ENCODE results near the gene SNORC. TPM values are rescaled to one million over a fixed set of nuclear protein-coding genes. Genes with fewer than 3 reads are reported as not detected.

Gene SNORC
- total and polyA plus RNA-seq, 4 donors: 2.4 to 12.3 (median 6.6) TPM

DNA sequence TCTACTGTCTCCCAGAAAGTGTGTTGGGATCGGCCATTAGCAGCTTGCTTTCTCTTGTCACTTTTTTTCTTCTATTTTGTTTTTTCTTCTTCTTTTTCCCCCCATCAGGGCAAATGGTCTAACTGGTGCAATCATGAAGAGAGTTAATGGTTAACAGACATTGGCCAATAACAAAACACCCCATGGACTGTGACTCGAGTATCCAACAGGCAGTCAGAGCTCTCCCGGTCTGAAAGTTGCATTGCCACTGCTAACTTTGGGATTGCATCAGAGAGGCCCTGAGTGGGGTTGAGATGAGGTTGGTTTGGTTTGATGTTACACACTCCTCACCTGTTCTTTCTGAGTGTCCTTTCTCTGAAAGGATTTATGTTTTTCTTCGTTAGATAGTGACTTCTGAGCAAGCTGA is 12.9 kb upstream of the SNORC start (continued):
- TF ChIP-seq, protein P1, sequence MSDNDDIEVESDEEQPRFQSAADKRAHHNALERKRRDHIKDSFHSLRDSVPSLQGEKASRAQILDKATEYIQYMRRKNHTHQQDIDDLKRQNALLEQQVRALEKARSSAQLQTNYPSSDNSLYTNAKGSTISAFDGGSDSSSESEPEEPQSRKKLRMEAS (IDR thresholded peaks at IDR 0.05): peak; percentile 75
- peak; percentile 69 for TF ChIP-seq HNF4G (IDR thresholded peaks at IDR 0.05)
- TF ChIP-seq, protein P2, sequence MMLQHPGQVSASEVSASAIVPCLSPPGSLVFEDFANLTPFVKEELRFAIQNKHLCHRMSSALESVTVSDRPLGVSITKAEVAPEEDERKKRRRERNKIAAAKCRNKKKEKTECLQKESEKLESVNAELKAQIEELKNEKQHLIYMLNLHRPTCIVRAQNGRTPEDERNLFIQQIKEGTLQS (IDR thresholded peaks at IDR 0.05): peak; percentile 93
- TF ChIP-seq, protein P3, sequence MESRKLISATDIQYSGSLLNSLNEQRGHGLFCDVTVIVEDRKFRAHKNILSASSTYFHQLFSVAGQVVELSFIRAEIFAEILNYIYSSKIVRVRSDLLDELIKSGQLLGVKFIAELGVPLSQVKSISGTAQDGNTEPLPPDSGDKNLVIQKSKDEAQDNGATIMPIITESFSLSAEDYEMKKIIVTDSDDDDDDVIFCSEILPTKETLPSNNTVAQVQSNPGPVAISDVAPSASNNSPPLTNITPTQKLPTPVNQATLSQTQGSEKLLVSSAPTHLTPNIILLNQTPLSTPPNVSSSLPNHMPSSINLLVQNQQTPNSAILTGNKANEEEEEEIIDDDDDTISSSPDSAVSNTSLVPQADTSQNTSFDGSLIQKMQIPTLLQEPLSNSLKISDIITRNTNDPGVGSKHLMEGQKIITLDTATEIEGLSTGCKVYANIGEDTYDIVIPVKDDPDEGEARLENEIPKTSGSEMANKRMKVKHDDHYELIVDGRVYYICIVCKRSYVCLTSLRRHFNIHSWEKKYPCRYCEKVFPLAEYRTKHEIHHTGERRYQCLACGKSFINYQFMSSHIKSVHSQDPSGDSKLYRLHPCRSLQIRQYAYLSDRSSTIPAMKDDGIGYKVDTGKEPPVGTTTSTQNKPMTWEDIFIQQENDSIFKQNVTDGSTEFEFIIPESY (IDR thresholded peaks at IDR 0.05): peak; percentile 81

DNA sequence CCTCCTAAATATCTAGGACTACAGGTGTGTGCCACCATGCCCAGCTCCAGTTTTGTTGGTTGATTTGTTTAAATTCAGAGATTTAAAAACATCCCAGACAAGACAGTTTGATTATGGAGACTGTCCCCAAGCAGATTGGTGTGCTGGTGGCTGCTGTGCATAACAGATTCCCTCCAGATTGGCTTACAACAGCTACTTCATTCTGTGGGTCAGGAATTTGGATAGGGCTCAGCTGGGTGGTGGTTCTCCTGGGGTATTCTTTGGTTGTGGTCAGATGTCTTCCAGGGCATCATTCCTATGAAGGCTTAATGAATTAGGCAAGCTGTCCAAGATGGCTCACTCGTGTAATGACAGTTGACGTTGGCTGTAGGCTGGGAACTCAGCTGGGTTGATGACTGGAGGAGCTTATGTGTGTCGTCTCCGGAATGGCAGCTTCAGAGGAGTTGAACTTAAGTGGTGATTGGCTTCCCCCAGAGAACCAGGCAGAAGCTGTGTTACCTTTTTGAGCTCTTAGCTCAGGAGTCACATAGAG is 10.6 kb upstream of the SNORC start:
- H3K4me1 ChIP-seq (ENCODE audit: control insufficient read depth in 4 of 4, insufficient read depth in 4 of 4, low read length in 3 of 4): peaks cover 8 to 55% (median 36%) of the 10 kb centered on the region in 4 donors
- no peak overlapping the region for H3K4me3 ChIP-seq (ENCODE audit: low read depth in 1 of 3, low read length in 3 of 3)
- H3K27ac ChIP-seq (ENCODE audit: low read depth in 1 of 2, low read length in 2 of 2): peak overlapping the region; percentile 3 to 14
- no peaks in the 10 kb centered on the region for H3K9me3 ChIP-seq (ENCODE audit: control insufficient read depth in 4 of 4, low read length in 3 of 4)
- TF ChIP-seq SP1 (IDR thresholded peaks at IDR 0.05): no peak
- TF ChIP-seq, protein P2 (IDR thresholded peaks at IDR 0.05): no peak
- no peak for TF ChIP-seq RAD21 (IDR thresholded peaks at IDR 0.05)
- TF ChIP-seq, protein P4, sequence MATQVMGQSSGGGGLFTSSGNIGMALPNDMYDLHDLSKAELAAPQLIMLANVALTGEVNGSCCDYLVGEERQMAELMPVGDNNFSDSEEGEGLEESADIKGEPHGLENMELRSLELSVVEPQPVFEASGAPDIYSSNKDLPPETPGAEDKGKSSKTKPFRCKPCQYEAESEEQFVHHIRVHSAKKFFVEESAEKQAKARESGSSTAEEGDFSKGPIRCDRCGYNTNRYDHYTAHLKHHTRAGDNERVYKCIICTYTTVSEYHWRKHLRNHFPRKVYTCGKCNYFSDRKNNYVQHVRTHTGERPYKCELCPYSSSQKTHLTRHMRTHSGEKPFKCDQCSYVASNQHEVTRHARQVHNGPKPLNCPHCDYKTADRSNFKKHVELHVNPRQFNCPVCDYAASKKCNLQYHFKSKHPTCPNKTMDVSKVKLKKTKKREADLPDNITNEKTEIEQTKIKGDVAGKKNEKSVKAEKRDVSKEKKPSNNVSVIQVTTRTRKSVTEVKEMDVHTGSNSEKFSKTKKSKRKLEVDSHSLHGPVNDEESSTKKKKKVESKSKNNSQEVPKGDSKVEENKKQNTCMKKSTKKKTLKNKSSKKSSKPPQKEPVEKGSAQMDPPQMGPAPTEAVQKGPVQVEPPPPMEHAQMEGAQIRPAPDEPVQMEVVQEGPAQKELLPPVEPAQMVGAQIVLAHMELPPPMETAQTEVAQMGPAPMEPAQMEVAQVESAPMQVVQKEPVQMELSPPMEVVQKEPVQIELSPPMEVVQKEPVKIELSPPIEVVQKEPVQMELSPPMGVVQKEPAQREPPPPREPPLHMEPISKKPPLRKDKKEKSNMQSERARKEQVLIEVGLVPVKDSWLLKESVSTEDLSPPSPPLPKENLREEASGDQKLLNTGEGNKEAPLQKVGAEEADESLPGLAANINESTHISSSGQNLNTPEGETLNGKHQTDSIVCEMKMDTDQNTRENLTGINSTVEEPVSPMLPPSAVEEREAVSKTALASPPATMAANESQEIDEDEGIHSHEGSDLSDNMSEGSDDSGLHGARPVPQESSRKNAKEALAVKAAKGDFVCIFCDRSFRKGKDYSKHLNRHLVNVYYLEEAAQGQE (IDR thresholded peaks at IDR 0.05): no peak
- no peak for TF ChIP-seq RXRA (IDR thresholded peaks at IDR 0.05)
- TF ChIP-seq, protein P3 (IDR thresholded peaks at IDR 0.05): no peak
- TF ChIP-seq GABPA (IDR thresholded peaks at IDR 0.05 in 1 of 2, conservative IDR thresholded peaks at IDR 0.05 in 1 of 2): no peak
- TF ChIP-seq, protein P5, sequence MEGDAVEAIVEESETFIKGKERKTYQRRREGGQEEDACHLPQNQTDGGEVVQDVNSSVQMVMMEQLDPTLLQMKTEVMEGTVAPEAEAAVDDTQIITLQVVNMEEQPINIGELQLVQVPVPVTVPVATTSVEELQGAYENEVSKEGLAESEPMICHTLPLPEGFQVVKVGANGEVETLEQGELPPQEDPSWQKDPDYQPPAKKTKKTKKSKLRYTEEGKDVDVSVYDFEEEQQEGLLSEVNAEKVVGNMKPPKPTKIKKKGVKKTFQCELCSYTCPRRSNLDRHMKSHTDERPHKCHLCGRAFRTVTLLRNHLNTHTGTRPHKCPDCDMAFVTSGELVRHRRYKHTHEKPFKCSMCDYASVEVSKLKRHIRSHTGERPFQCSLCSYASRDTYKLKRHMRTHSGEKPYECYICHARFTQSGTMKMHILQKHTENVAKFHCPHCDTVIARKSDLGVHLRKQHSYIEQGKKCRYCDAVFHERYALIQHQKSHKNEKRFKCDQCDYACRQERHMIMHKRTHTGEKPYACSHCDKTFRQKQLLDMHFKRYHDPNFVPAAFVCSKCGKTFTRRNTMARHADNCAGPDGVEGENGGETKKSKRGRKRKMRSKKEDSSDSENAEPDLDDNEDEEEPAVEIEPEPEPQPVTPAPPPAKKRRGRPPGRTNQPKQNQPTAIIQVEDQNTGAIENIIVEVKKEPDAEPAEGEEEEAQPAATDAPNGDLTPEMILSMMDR (IDR thresholded peaks at IDR 0.05; ENCODE audit: low read depth, low read length, missing input control): no peak
- TF ChIP-seq FOXA1 (IDR thresholded peaks at IDR 0.05): no peak
- no peak for TF ChIP-seq EGR1 (IDR thresholded peaks at IDR 0.05; ENCODE audit: low read depth in 2 of 2)
- 96% methylated on average over 4 of the region's 4 CpGs for WGBS
- no peaks in the 10 kb centered on the region for H3K27me3 ChIP-seq (ENCODE audit: control insufficient read depth in 4 of 4, insufficient read depth in 4 of 4, low read length in 3 of 4)
- no peaks in the 10 kb centered on the region for H3K36me3 ChIP-seq (ENCODE audit: control insufficient read depth in 4 of 4, insufficient read depth in 3 of 4, low read depth in 1 of 4, low read length in 3 of 4)
- no peak for DNase-seq (ENCODE audit: low spot score)
- no peak overlapping the region for H3K9ac ChIP-seq (ENCODE audit: low read depth in 1 of 2, low read length in 2 of 2)

Measured in liver (tissue), 9 donors.